IPS DF 19.7 (cell line): ENCODE results near the gene MGLL.

ENCODE experiments used
- DNase-seq: peaks from one replicate; pipeline ENCODE4 v3.0.0-alpha.2; 2013; ENCODE audit warnings: low read depth, low spot score

The MGLL gene

GRCh38 chr3:127758013-127758412 lies 64.3 kb downstream of the MGLL start:
- DNase-seq = no peak

DNA sequence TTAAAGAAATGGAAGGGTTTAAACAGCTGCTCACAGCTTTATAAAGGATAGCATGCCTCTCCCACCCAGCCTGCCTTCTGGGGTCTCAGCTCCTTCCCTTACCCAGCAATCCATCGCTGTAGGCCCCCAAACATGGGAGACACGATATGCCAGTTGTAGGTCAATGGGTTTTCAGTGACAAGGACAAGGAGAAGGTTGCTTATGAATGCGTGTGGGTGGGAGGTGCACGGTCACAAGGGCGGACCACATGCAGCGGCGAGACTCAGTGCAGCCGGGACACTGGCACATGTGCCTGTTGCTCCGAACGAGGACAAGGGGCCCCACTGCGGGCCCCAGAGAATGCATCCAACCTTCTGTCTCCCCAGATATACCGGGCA lies 67.0 kb downstream of the MGLL start:
- no peak for DNase-seq

DNA sequence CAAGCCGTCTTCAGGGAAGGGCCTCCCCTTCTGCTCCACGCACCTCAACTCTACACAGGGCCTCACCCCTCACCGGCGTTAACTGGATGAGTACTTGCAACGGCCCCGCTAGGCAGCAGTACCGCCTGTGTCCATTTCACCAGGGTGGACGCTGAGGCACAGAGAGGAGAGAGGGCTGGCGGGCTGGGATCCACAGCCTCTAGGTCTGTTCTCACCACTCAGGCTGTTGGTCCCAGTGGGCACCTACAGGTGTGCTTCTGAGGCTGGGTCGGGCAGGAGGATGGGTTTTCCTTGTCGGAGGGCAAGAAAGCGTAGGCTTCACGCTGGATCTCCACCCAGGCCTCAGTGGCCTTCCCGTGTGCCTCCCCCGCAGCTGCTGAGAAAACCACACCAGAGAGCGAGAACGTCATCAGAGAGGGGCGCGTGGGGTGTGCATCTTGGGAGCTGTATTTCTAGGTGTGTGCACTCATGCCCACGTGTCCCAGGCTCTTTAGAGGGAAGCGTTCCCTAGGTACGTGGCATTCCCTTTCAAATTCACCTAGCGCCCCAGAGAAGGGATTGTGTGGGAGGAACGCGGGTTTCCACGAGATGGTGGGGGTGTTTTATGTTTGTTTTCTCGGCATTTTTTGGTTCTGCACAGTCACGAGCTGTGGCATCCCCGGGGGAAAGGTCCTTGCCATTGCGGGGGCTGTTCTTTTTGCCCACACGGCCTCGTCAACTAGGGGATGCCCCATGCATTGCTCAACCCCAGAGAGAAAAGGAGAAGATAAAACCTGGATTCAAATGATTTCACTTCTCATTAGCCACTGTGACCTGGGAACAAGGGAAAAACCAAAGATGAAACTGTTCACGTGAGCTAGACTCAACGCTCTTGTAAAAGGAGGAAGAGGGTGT lies 67.7 kb downstream of the MGLL start:
- DNase-seq = no peak

- DNase-seq = no peak
Measured at GRCh38 chr3:127753898-127754410, 68.4 kb downstream of the MGLL start.

- no peak for DNase-seq
Measured at GRCh38 chr3:127753338-127753737, 69.0 kb downstream of the MGLL start.

DNA sequence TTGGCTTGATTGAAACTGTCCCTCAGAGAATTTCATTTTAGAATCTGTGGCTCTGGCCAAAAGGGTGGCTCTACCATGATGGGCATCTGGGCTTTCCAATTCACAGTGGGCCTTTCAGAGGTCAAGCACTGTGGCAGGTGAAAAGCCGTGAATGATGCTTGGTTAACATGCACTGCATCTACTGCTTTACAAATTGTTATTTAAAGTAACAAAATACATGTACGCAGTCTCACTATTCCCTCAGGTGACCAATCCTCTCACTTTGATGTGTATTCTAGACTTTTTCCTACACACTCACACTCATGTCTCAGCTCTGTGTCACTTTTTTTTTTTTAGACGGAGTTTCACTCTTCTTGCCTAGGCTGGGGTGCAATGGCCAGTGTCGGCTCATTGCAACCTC lies 70.5 kb downstream of the MGLL start:
- no peak for DNase-seq

- no peak for DNase-seq
Measured at GRCh38 chr3:127751163-127751621, 71.1 kb downstream of the MGLL start.

DNA sequence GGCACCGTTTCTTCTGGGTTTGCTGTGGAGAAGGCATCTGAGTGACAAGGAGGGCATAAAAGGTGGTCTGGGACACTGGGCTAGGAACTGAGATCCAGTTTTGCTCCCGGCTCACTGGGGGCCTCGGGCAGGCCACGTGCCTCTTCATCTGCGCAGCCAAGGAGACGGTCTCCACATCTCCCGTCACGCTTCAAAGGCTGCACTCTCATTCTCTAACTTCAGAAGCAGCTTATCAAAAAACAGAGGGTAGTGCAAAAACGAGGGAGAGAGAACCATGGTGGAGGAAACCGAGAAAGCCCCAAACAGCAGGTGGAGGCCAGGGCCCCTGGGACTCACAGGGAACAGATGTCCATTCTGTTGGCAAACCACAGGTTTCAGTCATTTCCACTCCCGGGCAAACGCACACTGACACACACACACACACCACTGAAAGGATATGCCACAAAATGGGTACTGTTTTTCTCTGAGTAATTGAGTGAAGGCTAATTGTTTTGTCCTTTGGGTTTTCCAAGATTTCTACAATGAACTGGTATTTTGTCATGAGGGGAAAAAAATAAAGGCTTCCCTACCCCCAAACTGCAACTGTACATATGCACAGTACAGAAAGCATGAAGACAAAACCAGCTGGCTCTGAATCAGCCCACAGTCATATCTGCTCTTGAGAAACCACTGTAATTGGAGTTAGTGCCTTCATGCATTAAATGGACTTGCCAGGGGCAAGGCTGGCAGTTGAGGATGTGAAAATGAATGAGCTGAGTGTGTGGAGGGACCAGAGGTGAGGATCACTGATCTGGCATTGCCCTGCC lies 71.9 kb downstream of the MGLL start:
- DNase-seq = no peak

DNA sequence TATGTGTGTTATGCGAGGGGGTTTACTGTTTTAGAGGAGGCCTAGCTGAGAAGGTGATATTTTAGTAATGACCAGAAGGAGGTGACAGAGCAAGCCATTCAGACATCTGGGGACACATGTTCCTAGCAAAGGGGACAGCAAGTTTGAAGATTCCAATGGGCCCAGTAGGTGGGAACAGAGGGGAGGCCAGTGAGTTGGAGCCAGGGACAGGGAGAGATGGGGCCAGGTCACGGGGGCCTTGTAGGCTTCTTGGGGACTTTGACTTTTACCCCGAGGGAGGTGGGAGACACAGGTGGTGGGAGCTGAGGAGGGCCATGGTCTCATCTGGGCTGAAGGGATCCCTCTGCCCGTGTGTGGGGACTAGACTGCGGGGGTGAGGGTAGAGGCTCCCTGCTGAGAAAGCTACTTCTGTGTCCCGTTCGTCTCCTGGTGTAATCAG lies 72.5 kb downstream of the MGLL start:
- DNase-seq = no peak

- no peak for DNase-seq
Measured at GRCh38 chr3:127749361-127749760, 73.0 kb downstream of the MGLL start.

DNA sequence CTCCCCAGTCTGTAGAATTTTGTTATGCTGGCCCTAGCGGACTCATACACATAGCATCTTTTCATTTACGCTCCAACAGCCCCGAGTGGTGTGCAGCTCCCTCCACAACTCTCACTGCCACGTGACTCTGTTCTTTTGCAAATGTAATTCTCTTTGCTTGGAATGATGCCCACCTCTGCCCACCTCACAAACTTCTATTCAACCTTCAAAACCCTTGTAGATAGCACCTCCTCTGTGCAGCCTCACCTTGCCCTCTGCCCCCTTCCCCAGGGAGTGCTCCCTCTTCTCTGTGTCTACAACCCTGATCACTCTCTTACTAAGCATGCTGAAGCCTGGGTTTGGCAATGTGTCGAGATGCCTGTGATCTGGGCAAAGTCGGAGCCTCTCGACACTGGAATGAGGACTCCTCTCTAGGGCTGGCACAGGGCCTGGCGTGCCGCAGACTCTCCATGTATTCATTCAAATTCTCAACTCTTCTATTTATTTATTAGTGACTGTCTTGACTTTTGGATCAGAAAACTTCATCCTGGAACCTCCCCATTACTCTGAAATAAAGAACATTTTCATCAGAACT lies 73.5 kb downstream of the MGLL start:
- no peak for DNase-seq

GRCh38 chr3:127747751-127748521 lies 74.4 kb downstream of the MGLL start:
- DNase-seq = no peak

DNA sequence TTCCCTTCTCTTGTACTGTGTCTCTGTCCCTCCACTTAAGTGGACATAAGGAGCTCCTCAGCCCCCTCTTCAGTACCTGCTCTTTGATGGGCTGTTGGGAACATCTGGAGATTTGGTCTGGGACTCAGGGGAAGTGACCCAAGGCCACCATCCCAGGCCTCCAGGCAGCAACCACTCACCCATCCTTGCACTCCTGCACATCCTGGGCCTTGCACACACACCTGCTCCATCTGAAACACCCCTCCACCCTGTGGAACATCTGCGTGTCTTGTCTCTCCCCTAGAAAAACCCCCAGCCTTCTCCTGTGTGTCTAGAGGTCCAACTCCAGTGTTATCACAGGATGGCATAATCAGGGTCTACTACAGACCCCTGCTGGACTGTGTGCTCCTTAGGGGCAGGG lies 75.2 kb downstream of the MGLL start:
- DNase-seq = no peak

GRCh38 chr3:127746400-127747057 lies 75.8 kb downstream of the MGLL start:
- no peak for DNase-seq

GRCh38 chr3:127745656-127746399 lies 76.5 kb downstream of the MGLL start:
- DNase-seq = no peak

- no peak for DNase-seq
Measured at GRCh38 chr3:127744875-127745274, 77.4 kb downstream of the MGLL start.

DNA sequence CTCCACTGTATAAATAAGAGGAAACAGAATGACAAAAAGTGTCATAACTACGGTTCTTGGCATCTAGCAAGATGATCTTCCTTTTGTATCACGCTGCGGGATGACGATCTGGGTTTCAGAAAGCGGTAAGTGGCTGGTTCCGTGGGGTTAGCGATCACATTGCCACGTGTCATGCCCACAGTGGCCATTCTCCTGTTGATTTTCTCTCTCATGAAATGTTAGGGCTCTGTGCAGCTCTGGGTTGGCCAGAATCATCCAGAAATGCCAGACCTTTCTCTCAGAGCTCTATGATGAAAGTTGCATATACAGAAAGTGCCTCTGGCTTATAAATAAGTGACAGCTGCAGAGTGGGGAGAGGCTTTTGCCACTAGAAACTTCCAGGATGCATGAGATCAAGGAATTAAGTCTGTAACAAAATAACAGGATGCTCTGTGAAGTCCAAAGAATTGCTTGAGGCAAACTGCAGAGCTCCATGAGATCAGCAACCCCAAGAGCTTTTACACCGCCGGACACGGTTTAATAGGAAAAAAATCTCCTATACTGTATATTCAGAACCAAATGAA lies 78.0 kb downstream of the MGLL start:
- DNase-seq = no peak

DNA sequence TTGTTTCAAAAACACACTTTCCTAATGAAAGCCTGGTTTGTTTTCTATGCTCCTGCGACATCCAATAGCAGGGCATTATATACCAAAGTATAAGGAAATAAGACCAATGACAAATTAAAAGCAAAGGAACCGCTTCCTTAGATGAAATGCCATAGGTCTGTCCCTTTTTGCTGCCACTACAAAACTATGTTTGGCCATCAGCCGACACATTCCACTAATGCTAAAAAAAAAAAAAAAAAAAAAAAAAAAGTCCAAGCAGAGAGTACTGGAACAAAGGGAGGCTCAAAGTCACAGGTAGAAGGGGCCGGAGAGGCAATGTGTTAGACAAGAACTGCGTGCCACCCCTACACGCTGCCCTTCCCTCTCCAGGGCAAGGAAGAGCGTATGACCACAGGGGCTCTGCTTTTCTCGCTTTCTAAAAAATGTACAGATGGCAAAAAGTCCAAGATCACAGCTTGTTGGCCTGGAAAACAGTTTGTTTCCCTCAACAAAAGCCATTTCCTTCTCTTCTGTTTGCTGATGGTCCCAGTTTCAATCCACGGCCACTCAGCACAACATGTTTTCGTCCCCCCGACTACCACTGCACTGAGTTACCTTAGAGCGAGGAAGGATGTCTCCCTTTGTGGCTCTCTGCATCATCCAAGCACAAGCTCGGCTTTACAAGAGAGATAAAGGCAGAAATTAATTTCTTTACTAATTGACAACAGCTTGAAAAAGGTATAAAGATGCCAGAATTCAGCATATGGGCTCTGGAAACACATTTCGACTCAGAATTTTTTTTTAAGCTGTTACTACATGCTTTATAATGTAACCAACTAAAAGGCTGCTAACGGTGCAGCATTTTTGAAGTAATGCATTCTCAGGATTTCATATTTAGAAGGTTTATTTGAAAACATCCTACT lies 78.7 kb downstream of the MGLL start:
- DNase-seq = no peak

GRCh38 chr3:127742580-127742979 lies 79.7 kb downstream of the MGLL start:
- no peak for DNase-seq
